ENCODE data around the gene BRIX1. TPM values are rescaled to one million over a fixed set of nuclear protein-coding genes. Genes with fewer than 3 reads are reported as not detected.

BRIX1 gene
- total RNA-seq, 2 donors from 2014 or later = 20.6 to 24.4 TPM

- Mint-ChIP-seq H3K36me3 (ENCODE audit: low read depth) (peaks cover 6% of the 10 kb centered on the region), H3K4me3 (no peak overlapping the region), H3K4me1 (peaks cover 2% of the 10 kb centered on the region), H3K27me3 (no peaks in the 10 kb centered on the region), H3K27ac (peak overlapping the region; percentile 57)
- H3K9me3 ChIP-seq (ENCODE audit: control insufficient read depth, low read length, poor library complexity, severe bottlenecking) = no peaks in the 10 kb centered on the region
- DNase-seq = no peak
- ATAC-seq = peak; percentile 51
Observed at GRCh38 chr5:34923694-34924461, 8.4 kb downstream of the BRIX1 start.

GRCh38 chr5:34924462-34924765 lies 8.9 kb downstream of the BRIX1 start:
- Mint-ChIP-seq H3K27ac (no peak overlapping the region), H3K4me1 (peaks cover 5% of the 10 kb centered on the region), H3K27me3 (no peaks in the 10 kb centered on the region), H3K36me3 (ENCODE audit: low read depth) (peaks cover 6% of the 10 kb centered on the region), H3K4me3 (no peak overlapping the region)
- DNase-seq (no peak), ATAC-seq (no peak)
- no peaks in the 10 kb centered on the region for H3K9me3 ChIP-seq (ENCODE audit: control insufficient read depth, low read length, poor library complexity, severe bottlenecking)

GRCh38 chr5:34926318-34926888 lies 10.9 kb downstream of the BRIX1 start:
- no peak overlapping the region for H3K4me3 Mint-ChIP-seq
- H3K27ac Mint-ChIP-seq = peak overlapping the region; percentile 8
- H3K27me3 Mint-ChIP-seq = no peaks in the 10 kb centered on the region
- DNase-seq (no peak), ATAC-seq (no peak)
- peaks cover 4% of the 10 kb centered on the region for H3K36me3 Mint-ChIP-seq (ENCODE audit: low read depth)
- H3K4me1 Mint-ChIP-seq = peaks cover 20% of the 10 kb centered on the region
- no peaks in the 10 kb centered on the region for H3K9me3 ChIP-seq (ENCODE audit: control insufficient read depth, low read length, poor library complexity, severe bottlenecking)

GRCh38 chr5:34927785-34928184 lies 12.3 kb downstream of the BRIX1 start:
- Mint-ChIP-seq H3K4me1 (peaks cover 24% of the 10 kb centered on the region), H3K4me3 (no peak overlapping the region), H3K27me3 (no peaks in the 10 kb centered on the region), H3K27ac (no peak overlapping the region), H3K36me3 (ENCODE audit: low read depth) (peaks cover 4% of the 10 kb centered on the region)
- DNase-seq (no peak), ATAC-seq (no peak)
- H3K9me3 ChIP-seq (ENCODE audit: control insufficient read depth, low read length, poor library complexity, severe bottlenecking) = no peaks in the 10 kb centered on the region

GRCh38 chr5:34928267-34928666 lies 12.8 kb downstream of the BRIX1 start:
- no peak overlapping the region for H3K4me3 Mint-ChIP-seq
- H3K4me1 Mint-ChIP-seq = peaks cover 24% of the 10 kb centered on the region
- H3K36me3 Mint-ChIP-seq (ENCODE audit: low read depth) = peaks cover 4% of the 10 kb centered on the region
- no peaks in the 10 kb centered on the region for H3K9me3 ChIP-seq (ENCODE audit: control insufficient read depth, low read length, poor library complexity, severe bottlenecking)
- no peak overlapping the region for H3K27ac Mint-ChIP-seq
- no peak for ATAC-seq
- no peak for DNase-seq
- H3K27me3 Mint-ChIP-seq = no peaks in the 10 kb centered on the region

- peak; percentile 92 for ATAC-seq
- H3K36me3 Mint-ChIP-seq (ENCODE audit: low read depth) = peaks cover 2% of the 10 kb centered on the region
- no peaks in the 10 kb centered on the region for H3K9me3 ChIP-seq (ENCODE audit: control insufficient read depth, low read length, poor library complexity, severe bottlenecking)
- peaks cover 27% of the 10 kb centered on the region for H3K4me1 Mint-ChIP-seq
- H3K27me3 Mint-ChIP-seq = no peaks in the 10 kb centered on the region
- DNase-seq = peak; percentile 96 to 98 (median 97)
- peak within 1 kb of the TSS; percentile 91 for H3K27ac Mint-ChIP-seq
- H3K4me3 Mint-ChIP-seq = peak within 1 kb of the TSS; percentile 97
Observed at GRCh38 chr5:34929134-34929719, 13.7 kb downstream of the BRIX1 start, which contains the start of gene DNAJC21. Gene DNAJC21, plus strand, starts transcription at chr5:34929559. Its CDS starts 261 bp downstream, at chr5:34929820.

- no peaks in the 10 kb centered on the region for H3K9me3 ChIP-seq (ENCODE audit: control insufficient read depth, low read length, poor library complexity, severe bottlenecking)
- H3K36me3 Mint-ChIP-seq (ENCODE audit: low read depth) = peaks cover 2% of the 10 kb centered on the region
- peaks cover 29% of the 10 kb centered on the region for H3K4me1 Mint-ChIP-seq
- DNase-seq (peak; percentile 62 to 77 (median 68)), ATAC-seq (peak; percentile 74)
- H3K27ac Mint-ChIP-seq = peak overlapping the region; percentile 91
- H3K27me3 Mint-ChIP-seq = no peaks in the 10 kb centered on the region
- peak overlapping the region; percentile 97 for H3K4me3 Mint-ChIP-seq
Observed at GRCh38 chr5:34929720-34930461, 14.4 kb downstream of the BRIX1 start.

- no peaks in the 10 kb centered on the region for H3K36me3 Mint-ChIP-seq (ENCODE audit: low read depth)
- no peaks in the 10 kb centered on the region for H3K9me3 ChIP-seq (ENCODE audit: control insufficient read depth, low read length, poor library complexity, severe bottlenecking)
- H3K4me3 Mint-ChIP-seq = peak overlapping the region; percentile 97
- peaks cover 30% of the 10 kb centered on the region for H3K4me1 Mint-ChIP-seq
- DNase-seq (no peak), ATAC-seq (no peak)
- peak overlapping the region; percentile 91 for H3K27ac Mint-ChIP-seq
- no peaks in the 10 kb centered on the region for H3K27me3 Mint-ChIP-seq
Observed at GRCh38 chr5:34930462-34930844, 14.9 kb downstream of the BRIX1 start.

- no peaks in the 10 kb centered on the region for H3K36me3 Mint-ChIP-seq (ENCODE audit: low read depth)
- H3K27ac Mint-ChIP-seq = peak overlapping the region; percentile 91
- H3K4me3 Mint-ChIP-seq = peak overlapping the region; percentile 97
- peaks cover 30% of the 10 kb centered on the region for H3K4me1 Mint-ChIP-seq
- ATAC-seq = no peak
- no peaks in the 10 kb centered on the region for H3K27me3 Mint-ChIP-seq
- DNase-seq = no peak
- H3K9me3 ChIP-seq (ENCODE audit: control insufficient read depth, low read length, poor library complexity, severe bottlenecking) = no peaks in the 10 kb centered on the region
Observed at GRCh38 chr5:34930870-34931269, 15.4 kb downstream of the BRIX1 start.

- no peak for ATAC-seq
- H3K4me3 Mint-ChIP-seq = no peak overlapping the region
- no peak overlapping the region for H3K27ac Mint-ChIP-seq
- no peaks in the 10 kb centered on the region for H3K27me3 Mint-ChIP-seq
- H3K4me1 Mint-ChIP-seq = peaks cover 30% of the 10 kb centered on the region
- DNase-seq = no peak
- no peaks in the 10 kb centered on the region for H3K9me3 ChIP-seq (ENCODE audit: control insufficient read depth, low read length, poor library complexity, severe bottlenecking)
- peaks cover 3% of the 10 kb centered on the region for H3K36me3 Mint-ChIP-seq (ENCODE audit: low read depth)
Observed at GRCh38 chr5:34932947-34933346, 17.4 kb downstream of the BRIX1 start.

- no peak overlapping the region for H3K27ac Mint-ChIP-seq
- peaks cover 13% of the 10 kb centered on the region for H3K36me3 Mint-ChIP-seq (ENCODE audit: low read depth)
- no peak for ATAC-seq
- H3K4me1 Mint-ChIP-seq = peaks cover 3% of the 10 kb centered on the region
- DNase-seq = no peak
- H3K4me3 Mint-ChIP-seq = no peak overlapping the region
- H3K9me3 ChIP-seq (ENCODE audit: control insufficient read depth, low read length, poor library complexity, severe bottlenecking) = no peaks in the 10 kb centered on the region
- H3K27me3 Mint-ChIP-seq = no peaks in the 10 kb centered on the region
Observed at GRCh38 chr5:34941936-34942335, 26.4 kb downstream of the BRIX1 start.

- H3K36me3 Mint-ChIP-seq (ENCODE audit: low read depth) = peaks cover 11% of the 10 kb centered on the region
- no peak overlapping the region for H3K4me3 Mint-ChIP-seq
- peak overlapping the region; percentile 61 for H3K27ac Mint-ChIP-seq
Observed at GRCh38 chr5:34944044-34944443, 28.5 kb downstream of the BRIX1 start.

GRCh38 chr5:34944460-34945047 lies 29.0 kb downstream of the BRIX1 start:
- Mint-ChIP-seq H3K4me1 (peaks cover 3% of the 10 kb centered on the region), H3K27me3 (no peaks in the 10 kb centered on the region), H3K36me3 (ENCODE audit: low read depth) (peaks cover 14% of the 10 kb centered on the region), H3K4me3 (no peak overlapping the region), H3K27ac (no peak overlapping the region)
- no peaks in the 10 kb centered on the region for H3K9me3 ChIP-seq (ENCODE audit: control insufficient read depth, low read length, poor library complexity, severe bottlenecking)
- ATAC-seq (no peak), DNase-seq (no peak)

More at GRCh38 chr5:34944044-34944443, 28.5 kb downstream of the BRIX1 start:
- H3K9me3 ChIP-seq (ENCODE audit: control insufficient read depth, low read length, poor library complexity, severe bottlenecking) = no peaks in the 10 kb centered on the region
- Mint-ChIP-seq H3K4me1 (no peaks in the 10 kb centered on the region), H3K27me3 (no peaks in the 10 kb centered on the region)
- DNase-seq (no peak), ATAC-seq (no peak)
